HepG2 (cell line): ENCODE results near the gene GRID1. TPM values are rescaled to one million over a fixed set of nuclear protein-coding genes. Genes with fewer than 3 reads are reported as not detected.

Source experiments
- ATAC-seq: fragments of 200-7000 bp; cut with Tn5 transposase; 3 replicates; pipeline ENCODE4 v1.9.1; 2020; ENCODE audit warnings: mild to moderate bottlenecking, moderate library complexity
- BruUV-seq: library from RNA; stranded (reverse); fragments of 400-500 nt; replicated peaks from 2 replicates; lab custom pipeline; 2021; lab: Mats Ljungman, UMichigan
- CTCF ChIA-PET: fragments of 300-600 bp; formaldehyde crosslinking; extraction: SDS; loops from one replicate; lab custom pipeline; 2021; ENCODE audit warnings: low total read pairs, inconsistent platforms, low intra/inter-chr PET ratio; lab: Yijun Ruan, JAX
- POLR2A ChIA-PET: fragments of 350-600 bp; sonication (Branson Sonifier 250); formaldehyde crosslinking; loops from one replicate; lab custom pipeline; 2020; ENCODE audit warnings: antibody characterized with exemption, inconsistent platforms; lab: Yijun Ruan, JAX
- DNase-seq: peaks from one replicate; pipeline ENCODE4 v3.0.0-alpha.2; 2015; ENCODE audit warnings: low spot score
- FAIRE-seq: peaks from 3 replicates; lab custom pipeline; 2011; peaks lifted over from hg19 to GRCh38; lab: Jason Lieb, UNC
- H2AFZ ChIP-seq: one replicate; pipeline ENCODE4 v1.6.1; 2011; ENCODE audit warnings: low read length, inconsistent platforms
- H3K27ac ChIP-seq: fragments of 300-600 bp; 3 replicates; pipeline ENCODE4 v1.8.0; 2011; ENCODE audit warnings: mixed run types, mild to moderate bottlenecking, mixed read lengths, low read length, inconsistent platforms; ENCODE audit not compliant: insufficient read depth; ENCODE audit errors: extremely low read length
- H3K27me3 ChIP-seq, 2 experiments: fragments of 200-600 bp in 1 of 2; 2 replicates in 1 of 2; 3 replicates in 1 of 2; pipeline versions ENCODE4 v1.6.0 to v1.8.0; 2011; ENCODE audit warnings: low read length in 2 of 2, mild to moderate bottlenecking in 2 of 2, moderate library complexity in 2 of 2, inconsistent platforms in 1 of 2; ENCODE audit not compliant: insufficient read depth in 2 of 2, control insufficient read depth in 1 of 2
- H3K36me3 ChIP-seq, 2 experiments: fragments of 200-600 bp in 1 of 2; replicated peaks in 1 of 2; 2 replicates in 1 of 2; 3 replicates in 1 of 2; pipeline versions ENCODE4 v1.5.1 to v1.8.0; 2011; ENCODE audit warnings: low read length in 2 of 2, inconsistent platforms in 1 of 2; ENCODE audit not compliant: insufficient read depth in 2 of 2, control insufficient read depth in 1 of 2
- H3K4me1 ChIP-seq: 2 replicates; pipeline ENCODE4 v1.5.1; 2012; ENCODE audit warnings: low read length, inconsistent platforms; ENCODE audit not compliant: insufficient read depth
- H3K4me2 ChIP-seq: 2 replicates; pipeline ENCODE4 v1.6.0; 2011; ENCODE audit warnings: low read depth, low read length, inconsistent platforms
- H3K4me3 ChIP-seq, 3 experiments: fragments of 200-600 bp in 1 of 3; sonication (generic), shearing (Covaris generic) in 1 of 3; replicated peaks in 1 of 3; 2 replicates each; pipeline ENCODE4 v1.5.1; 2011 to 2016; ENCODE audit warnings: low read length in 3 of 3, inconsistent platforms in 2 of 3, low read depth in 2 of 3, mild to moderate bottlenecking in 2 of 3, control low read depth in 1 of 3, mixed read lengths in 1 of 3; ENCODE audit not compliant: insufficient read depth in 1 of 3
- H3K79me2 ChIP-seq: one replicate; pipeline ENCODE4 v1.6.1; 2011; ENCODE audit warnings: low read length, inconsistent platforms; ENCODE audit not compliant: insufficient read depth
- H3K9ac ChIP-seq: 2 replicates; pipeline ENCODE4 v1.6.0; 2011; ENCODE audit warnings: mild to moderate bottlenecking, low read depth, low read length, inconsistent platforms; ENCODE audit not compliant: insufficient read depth
- H3K9me3 ChIP-seq: 2 replicates; pipeline ENCODE4 v1.5.1; 2012; ENCODE audit warnings: mild to moderate bottlenecking, low read length
- H4K20me1 ChIP-seq: 2 replicates; pipeline ENCODE4 v1.6.0; 2011; ENCODE audit warnings: inconsistent platforms, mild to moderate bottlenecking, low read length, moderate library complexity; ENCODE audit not compliant: insufficient read depth
- EHMT2 ChIP-seq: fragments of 200-600 bp; sonication (generic); IDR thresholded peaks from 2 replicates; pipeline ENCODE4 v1.7.0; 2017; ENCODE audit warnings: antibody characterized with exemption, low read depth, low read length, borderline replicate concordance
- HDAC2 ChIP-seq: sonication (generic); formaldehyde crosslinking; IDR thresholded peaks from 2 replicates; pipeline ENCODE4 v1.4.0; 2020; ENCODE audit warnings: missing genetic modification reagents
- KAT7 ChIP-seq: IDR thresholded peaks from 2 replicates; pipeline ENCODE4 v1.6.1; 2018; ENCODE audit warnings: borderline replicate concordance, missing compliant biosample characterization
- KLF16 ChIP-seq, 2 experiments: sonication (generic) in 1 of 2; formaldehyde crosslinking in 1 of 2; IDR thresholded peaks; 2 replicates each; pipeline versions ENCODE4 v1.6.1 to v1.8.0; 2016 to 2023; ENCODE audit warnings: missing genetic modification reagents in 2 of 2, missing compliant biosample characterization in 1 of 2
- MAFK ChIP-seq, 2 experiments: IDR thresholded peaks in 1 of 2; conservative IDR thresholded peaks in 1 of 2; 2 replicates each; pipeline ENCODE4 v1.6.1; 2011; ENCODE audit warnings: improper control_type of control experiment in 2 of 2, low read length in 2 of 2
- NFIB ChIP-seq: sonication (generic); formaldehyde crosslinking; IDR thresholded peaks from 2 replicates; pipeline ENCODE4 v1.9.0; 2021; ENCODE audit warnings: missing genetic modification reagents, mild to moderate bottlenecking, borderline replicate concordance
- REST ChIP-seq, 2 experiments: IDR thresholded peaks; 2 replicates each; pipeline ENCODE4 v1.6.1; 2011 to 2012; ENCODE audit warnings: low read length in 2 of 2, borderline replicate concordance in 1 of 2, low read depth in 1 of 2, mild to moderate bottlenecking in 1 of 2, moderate library complexity in 1 of 2
- SALL1 ChIP-seq: sonication (generic); formaldehyde crosslinking; IDR thresholded peaks from 2 replicates; pipeline ENCODE4 v1.8.0; 2022; ENCODE audit warnings: mild to moderate bottlenecking, missing genetic modification reagents
- ZNF260 ChIP-seq: sonication (generic); formaldehyde crosslinking; IDR thresholded peaks from 2 replicates; pipeline ENCODE4 v1.4.0; 2020; ENCODE audit warnings: missing genetic modification reagents, low read depth, mild to moderate bottlenecking, borderline replicate concordance
- ZNF431 ChIP-seq: sonication (generic); formaldehyde crosslinking; IDR thresholded peaks from 2 replicates; pipeline ENCODE4 v1.9.0; 2022; ENCODE audit warnings: missing genetic modification reagents, low read depth, mild to moderate bottlenecking, borderline replicate concordance
- ZNF460 ChIP-seq: sonication (generic); formaldehyde crosslinking; IDR thresholded peaks from 2 replicates; pipeline ENCODE4 v1.5.1; 2020; ENCODE audit warnings: missing genetic modification reagents, mild to moderate bottlenecking, borderline replicate concordance
- ZNF709 ChIP-seq: sonication (generic); formaldehyde crosslinking; IDR thresholded peaks from 2 replicates; pipeline ENCODE4 v1.5.0; 2020; ENCODE audit warnings: mild to moderate bottlenecking, missing genetic modification reagents
- WGBS: methylation state at CpG from one replicate; pipeline ENCODE4 v1.1.6; 2017; ENCODE audit warnings: low lambda C conversion rate; 5-methylcytosine and 5-hydroxymethylcytosine counted together
- in situ Hi-C: cut with HindIII; loops from 2 replicates; pipeline ENCODE4 v1.10.0; 2017; ENCODE audit warnings: low pct_unique_long_range_greater_than_20kb; ENCODE audit not compliant: extremely low pct_ligation_motif_present
- intact Hi-C: fragments of 100-400 bp; cut with micrococcal nuclease; formaldehyde crosslinking; loops from one replicate; pipeline ENCODE4 v1.10.0; 2022; ENCODE audit not compliant: unreplicated experiment
- polyA plus RNA-seq, 8 experiments: library from polyadenylated mRNA; depleted of rRNA in 3 of 8; stranded (reverse) in 7 of 8; unstranded in 1 of 8; fragments of >200 nt; fragmentation: Illumina TruSeq in 4 of 8; extraction: Trizol in 4 of 8; gene quantifications; 2 replicates each; pipeline versions ENCODE4 v1.2.1 to v1.2.3, GENCODE V29; 2011 to 2016; ENCODE audit warnings: low read depth in 4 of 8, missing spikeins in 1 of 8, mixed read lengths in 1 of 8; ENCODE audit not compliant: insufficient read depth in 1 of 8
- total RNA-seq, 5 experiments: library from RNA; depleted of rRNA; stranded (reverse); fragments of >200 nt; fragmentation: Illumina TruSeq; extraction: Trizol; gene quantifications; 2 replicates each; pipeline ENCODE4 v1.2.3, GENCODE V29; 2016; ENCODE audit warnings: low read depth in 1 of 5
- TF ChIP-seq, protein P1 (sequence below): sonication (generic); formaldehyde crosslinking; IDR thresholded peaks from 2 replicates; pipeline ENCODE4 v1.4.0; 2020; ENCODE audit warnings: mild to moderate bottlenecking, missing genetic modification reagents
- TF ChIP-seq, protein P2 (sequence below): IDR thresholded peaks from 2 replicates; pipeline ENCODE4 v1.6.1; 2012; ENCODE audit warnings: low read depth, low read length, improper control_type of control experiment
- TF ChIP-seq, protein P3 (sequence below): IDR thresholded peaks from 2 replicates; pipeline ENCODE4 v1.6.1; 2016

The GRID1 gene
- total and polyA plus RNA-seq, 2 of the 13 experiments (the other 11 are each of a cell fraction or from before 2014, with no cell fraction given) = 0.05 TPM; not detected in 1

- no peak for FAIRE-seq
- BruUV-seq = no TSS peak
- no peaks in the 10 kb centered on the region for H3K4me1 ChIP-seq
- no peaks in the 10 kb centered on the region for H3K79me2 ChIP-seq
- no peak overlapping the region for H3K4me3 ChIP-seq
- DNase-seq = peak; percentile 7
- in situ Hi-C loops = no loop called here
- no peaks in the 10 kb centered on the region for H3K36me3 ChIP-seq
- no peak overlapping the region for H3K4me2 ChIP-seq
- H3K27ac ChIP-seq = no peak overlapping the region
- H2AFZ ChIP-seq = no peak overlapping the region
- H3K9me3 ChIP-seq = no peaks in the 10 kb centered on the region
- ChIA-PET POLR2A (no interaction called here), CTCF (no interaction called here)
- intact Hi-C loops = loop anchor here (10.0 kb wide), 1 partner anchor 1918 kb away; no protein-coding TSS in a partner anchor
- WGBS = 12% methylated on average over 6 of the region's 6 CpGs
- H3K27me3 ChIP-seq = no peaks in the 10 kb centered on the region; a peak in 1 of 5 replicates
- H4K20me1 ChIP-seq = no peaks in the 10 kb centered on the region
- H3K9ac ChIP-seq = no peak overlapping the region
- peak; percentile 70 for ATAC-seq
- TF ChIP-seq ZNF709 (CRISPR knock-in tag) (no peak), SALL1 (CRISPR knock-in tag) (no peak), KLF16 (CRISPR knock-in tag; IDR thresholded peaks at IDR 0.05) (0 out of 4 replicates have a peak, but pooled peaks of 1 of the 2 experiments have one; percentile 23), ZNF260 (CRISPR knock-in tag) (no peak), REST (IDR thresholded peaks at IDR 0.05; ENCODE audit: borderline replicate concordance in 1 of 2, low read depth in 1 of 2, low read length in 2 of 2) (peak; percentile 76 to 99), ZNF460 (CRISPR knock-in tag) (no peak), HDAC2 (0 out of 2 replicates have a peak, but pooled peaks have one; percentile 29), KAT7 (CRISPR knock-in tag) (no peak), ZNF431 (no peak), MAFK (conservative IDR thresholded peaks at IDR 0.05 in 1 of 2, IDR thresholded peaks at IDR 0.05 in 1 of 2; ENCODE audit: low read length in 2 of 2) (no peak), EHMT2 (peak; percentile 86), NFIB (CRISPR knock-in tag) (no peak)
- TF ChIP-seq, protein P1, sequence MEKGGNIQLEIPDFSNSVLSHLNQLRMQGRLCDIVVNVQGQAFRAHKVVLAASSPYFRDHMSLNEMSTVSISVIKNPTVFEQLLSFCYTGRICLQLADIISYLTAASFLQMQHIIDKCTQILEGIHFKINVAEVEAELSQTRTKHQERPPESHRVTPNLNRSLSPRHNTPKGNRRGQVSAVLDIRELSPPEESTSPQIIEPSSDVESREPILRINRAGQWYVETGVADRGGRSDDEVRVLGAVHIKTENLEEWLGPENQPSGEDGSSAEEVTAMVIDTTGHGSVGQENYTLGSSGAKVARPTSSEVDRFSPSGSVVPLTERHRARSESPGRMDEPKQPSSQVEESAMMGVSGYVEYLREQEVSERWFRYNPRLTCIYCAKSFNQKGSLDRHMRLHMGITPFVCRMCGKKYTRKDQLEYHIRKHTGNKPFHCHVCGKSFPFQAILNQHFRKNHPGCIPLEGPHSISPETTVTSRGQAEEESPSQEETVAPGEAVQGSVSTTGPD (CRISPR knock-in tag) = no peak
- TF ChIP-seq, protein P2, sequence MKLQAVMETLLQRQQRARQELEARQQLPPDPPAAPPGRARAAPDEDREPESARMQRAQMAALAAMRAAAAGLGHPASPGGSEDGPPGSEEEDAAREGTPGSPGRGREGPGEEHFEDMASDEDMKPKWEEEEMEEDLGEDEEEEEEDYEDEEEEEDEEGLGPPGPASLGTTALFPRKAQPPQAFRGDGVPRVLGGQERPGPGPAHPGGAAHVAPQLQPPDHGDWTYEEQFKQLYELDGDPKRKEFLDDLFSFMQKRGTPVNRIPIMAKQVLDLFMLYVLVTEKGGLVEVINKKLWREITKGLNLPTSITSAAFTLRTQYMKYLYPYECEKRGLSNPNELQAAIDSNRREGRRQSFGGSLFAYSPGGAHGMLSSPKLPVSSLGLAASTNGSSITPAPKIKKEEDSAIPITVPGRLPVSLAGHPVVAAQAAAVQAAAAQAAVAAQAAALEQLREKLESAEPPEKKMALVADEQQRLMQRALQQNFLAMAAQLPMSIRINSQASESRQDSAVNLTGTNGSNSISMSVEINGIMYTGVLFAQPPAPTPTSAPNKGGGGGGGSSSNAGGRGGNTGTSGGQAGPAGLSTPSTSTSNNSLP = no peak
- TF ChIP-seq, protein P3, sequence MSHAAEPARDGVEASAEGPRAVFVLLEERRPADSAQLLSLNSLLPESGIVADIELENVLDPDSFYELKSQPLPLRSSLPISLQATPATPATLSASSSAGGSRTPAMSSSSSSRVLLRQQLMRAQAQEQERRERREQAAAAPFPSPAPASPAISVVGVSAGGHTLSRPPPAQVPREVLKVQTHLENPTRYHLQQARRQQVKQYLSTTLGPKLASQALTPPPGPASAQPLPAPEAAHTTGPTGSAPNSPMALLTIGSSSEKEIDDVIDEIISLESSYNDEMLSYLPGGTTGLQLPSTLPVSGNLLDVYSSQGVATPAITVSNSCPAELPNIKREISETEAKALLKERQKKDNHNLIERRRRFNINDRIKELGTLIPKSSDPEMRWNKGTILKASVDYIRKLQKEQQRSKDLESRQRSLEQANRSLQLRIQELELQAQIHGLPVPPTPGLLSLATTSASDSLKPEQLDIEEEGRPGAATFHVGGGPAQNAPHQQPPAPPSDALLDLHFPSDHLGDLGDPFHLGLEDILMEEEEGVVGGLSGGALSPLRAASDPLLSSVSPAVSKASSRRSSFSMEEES (CRISPR knock-in tag) = peak; percentile 42; the same call in 1 of the 2 replicates
Observed at GRCh38 chr10:86306628-86307278, 59.8 kb downstream of the GRID1 start.
